SK-N-SH (cell line): ENCODE results near the gene MTG1. TPM values are rescaled to one million over a fixed set of nuclear protein-coding genes. Genes with fewer than 3 reads are reported as not detected.

Experiments
- CTCF ChIA-PET: fragments of 300-600, 350-600 bp; formaldehyde crosslinking; extraction: SDS; loops from one replicate; lab custom pipeline; 2021; lab: Yijun Ruan, JAX
- POLR2A ChIA-PET: fragments of 350-600 bp; sonication (Branson Sonifier 250); formaldehyde crosslinking; extraction: SDS; loops from one replicate; lab custom pipeline; 2020; ENCODE audit warnings: antibody characterized with exemption, inconsistent platforms; lab: Yijun Ruan, JAX
- DNase-seq: peaks from one replicate; pipeline ENCODE4 v3.0.0; 2012
- H2AFZ ChIP-seq: fragments of 200-600 bp; sonication (generic); 2 replicates; pipeline ENCODE4 v1.8.1; 2016; ENCODE audit warnings: antibody characterized with exemption, mild to moderate bottlenecking, low read depth
- H3F3A ChIP-seq: fragments of 200-600 bp; sonication (generic); replicated peaks from 2 replicates; pipeline ENCODE3; 2016; ENCODE audit warnings: antibody characterized with exemption, mild to moderate bottlenecking; ENCODE audit not compliant: insufficient read depth
- H3K27ac ChIP-seq, 2 experiments: fragments of 200-500 bp in 1 of 2; fragments of 200-600 bp in 1 of 2; sonication (Bioruptor generic) in 1 of 2; sonication (generic), shearing (Covaris generic) in 1 of 2; 2 replicates each; pipeline versions ENCODE4 v1.5.1 to v1.6.1; 2014 to 2016; ENCODE audit warnings: low read depth in 2 of 2, inconsistent platforms in 1 of 2, low read length in 1 of 2, mild to moderate bottlenecking in 1 of 2, mixed read lengths in 1 of 2
- H3K27me3 ChIP-seq: fragments of 200-600 bp; sonication (generic), shearing (Covaris generic); 2 replicates; pipeline ENCODE4 v1.6.1; 2016; ENCODE audit warnings: mixed run types; ENCODE audit not compliant: insufficient read depth
- H3K36me3 ChIP-seq, 2 experiments: fragments of 200-500 bp in 1 of 2; fragments of 200-600 bp in 1 of 2; sonication (Bioruptor generic) in 1 of 2; sonication (generic) in 1 of 2; replicated peaks in 1 of 2; 2 replicates each; pipeline versions ENCODE3 to v1.5.1; 2014 to 2016; ENCODE audit warnings: low read length in 1 of 2, mild to moderate bottlenecking in 1 of 2; ENCODE audit not compliant: insufficient read depth in 2 of 2, control insufficient read depth in 1 of 2
- H3K4me1 ChIP-seq, 2 experiments: fragments of 200-500 bp in 1 of 2; fragments of 200-600 bp in 1 of 2; sonication (Bioruptor generic) in 1 of 2; sonication (generic), shearing (Covaris generic) in 1 of 2; 2 replicates each; pipeline versions ENCODE4 v1.5.1 to v1.6.1; 2014 to 2016; ENCODE audit warnings: low read depth in 1 of 2, low read length in 1 of 2, mixed run types in 1 of 2; ENCODE audit not compliant: insufficient read depth in 2 of 2, control insufficient read depth in 1 of 2
- H3K4me2 ChIP-seq: fragments of 200-600 bp; sonication (generic), shearing (Covaris generic); 2 replicates; pipeline ENCODE4 v1.6.1; 2017; ENCODE audit warnings: mixed run types
- H3K4me3 ChIP-seq, 2 experiments: fragments of 200-500 bp in 1 of 2; fragments of 200-600 bp in 1 of 2; sonication (Bioruptor generic) in 1 of 2; sonication (generic), shearing (Covaris generic) in 1 of 2; 2 replicates each; pipeline versions ENCODE4 v1.5.1 to v1.8.1; 2014 to 2016; ENCODE audit warnings: low read depth in 2 of 2, inconsistent platforms in 1 of 2, low read length in 1 of 2, mild to moderate bottlenecking in 1 of 2, mixed read lengths in 1 of 2, moderate library complexity in 1 of 2
- H3K79me2 ChIP-seq: fragments of 200-600 bp; sonication (generic); 2 replicates; pipeline ENCODE4 v1.8.1; 2017; ENCODE audit warnings: mild to moderate bottlenecking; ENCODE audit not compliant: insufficient read depth
- H3K9ac ChIP-seq: fragments of 200-600 bp; sonication (generic); 2 replicates; pipeline ENCODE4 v1.6.1; 2017; ENCODE audit warnings: mixed run types
- H3K9me2 ChIP-seq: fragments of 200-600 bp; sonication (generic); 2 replicates; pipeline ENCODE4 v1.6.1; 2017; ENCODE audit warnings: mixed run types
- H3K9me3 ChIP-seq: fragments of 200-600 bp; sonication (generic); 2 replicates; pipeline ENCODE4 v1.6.1; 2017; ENCODE audit warnings: mixed run types, mild to moderate bottlenecking, moderate library complexity
- H4K20me1 ChIP-seq: fragments of 200-600 bp; sonication (generic); 2 replicates; pipeline ENCODE4 v1.6.1; 2017; ENCODE audit warnings: mild to moderate bottlenecking, mixed run types; ENCODE audit not compliant: insufficient read depth
- ELF1 ChIP-seq: IDR thresholded peaks from 2 replicates; pipeline ENCODE4 v1.4.0; 2012
- EZH2phosphoT487 ChIP-seq: fragments of 200-600 bp; sonication (generic); IDR thresholded peaks from 2 replicates; pipeline ENCODE4 v1.6.1; 2017; ENCODE audit warnings: low read depth, mixed run types, mild to moderate bottlenecking, antibody characterized with exemption, moderate library complexity, borderline replicate concordance
- GABPA ChIP-seq: IDR thresholded peaks from 2 replicates; pipeline ENCODE4 v1.4.0; 2012; ENCODE audit warnings: low read depth, mild to moderate bottlenecking
- JUND ChIP-seq: IDR thresholded peaks from 2 replicates; pipeline ENCODE4 v1.4.0; 2012
- MAX ChIP-seq: IDR thresholded peaks from 2 replicates; pipeline ENCODE4 v1.4.0; 2012; ENCODE audit warnings: low read depth
- MEF2A ChIP-seq: IDR thresholded peaks from 2 replicates; pipeline ENCODE4 v1.4.0; 2012; ENCODE audit warnings: low read depth, borderline replicate concordance
- MXI1 ChIP-seq: IDR thresholded peaks from 2 replicates; pipeline ENCODE4 v1.6.1; 2012; ENCODE audit warnings: mild to moderate bottlenecking, low read depth, low read length, improper control_type of control experiment
- POLR2AphosphoS5 ChIP-seq: IDR thresholded peaks from 2 replicates; pipeline ENCODE4 v1.6.1; 2012; ENCODE audit warnings: low read depth, low read length
- REST ChIP-seq: IDR thresholded peaks from 2 replicates; pipeline ENCODE4 v1.6.1; 2012; ENCODE audit warnings: mild to moderate bottlenecking, low read depth, low read length, moderate library complexity
- RFX5 ChIP-seq: IDR thresholded peaks from 2 replicates; pipeline ENCODE4 v1.6.1; 2012; ENCODE audit warnings: mild to moderate bottlenecking, improper control_type of control experiment, low read length
- SMC3 ChIP-seq: IDR thresholded peaks from 2 replicates; pipeline ENCODE4 v1.6.1; 2012; ENCODE audit warnings: low read depth, low read length, improper control_type of control experiment
- TCF12 ChIP-seq: IDR thresholded peaks from 2 replicates; pipeline ENCODE4 v1.4.0; 2012
- USF1 ChIP-seq: IDR thresholded peaks from 2 replicates; pipeline ENCODE4 v1.4.0; 2012; ENCODE audit warnings: low read depth, borderline replicate concordance
- USF2 ChIP-seq: fragments of 150-350 bp; IDR thresholded peaks from 2 replicates; pipeline ENCODE4 v1.6.1; 2017; ENCODE audit warnings: antibody characterized with exemption, low read length, low read depth, borderline replicate concordance
- WGBS: methylation state at CpG from one replicate; pipeline ENCODE4 v1.1.6; 2017; ENCODE audit warnings: low lambda C conversion rate; 5-methylcytosine and 5-hydroxymethylcytosine counted together
- polyA plus RNA-seq, 3 experiments: library from polyadenylated mRNA; depleted of rRNA; stranded (reverse); fragments of >200 nt; gene quantifications; 2 replicates each; pipeline ENCODE4 v1.2.3, GENCODE V29; 2012
- TF ChIP-seq, protein P1 (sequence below): IDR thresholded peaks from 2 replicates; pipeline ENCODE4 v1.4.0; 2012; ENCODE audit warnings: low read depth, borderline replicate concordance
- TF ChIP-seq, protein P2 (sequence below): fragments of 150-350 bp; IDR thresholded peaks from 2 replicates; pipeline ENCODE4 v1.6.1; 2016; ENCODE audit warnings: mild to moderate bottlenecking, low read depth, low read length

Gene MTG1
- polyA plus RNA-seq, 1 of the 3 experiments (the other 2 are of a cell fraction), result 86.4 TPM

GRCh38 chr10:133451346-133451745 is 57.4 kb downstream of the MTG1 start:
- H3K9me3 ChIP-seq, result 0 out of 2 replicates have a peak, but pooled peaks cover 23% of the 10 kb centered on the region
- WGBS, result 8% methylated on average over 4 of the region's 4 CpGs
- DNase-seq, result no peak
- H3K27ac ChIP-seq, result no peak overlapping the region
- no peaks in the 10 kb centered on the region for H3K79me2 ChIP-seq
- H4K20me1 ChIP-seq, result no peaks in the 10 kb centered on the region
- TF ChIP-seq TCF12 (no peak), JUND (no peak), GABPA (no peak), USF2 (no peak), REST (no peak), MEF2A (no peak), MXI1 (no peak), ELF1 (no peak), SMC3 (no peak), RFX5 (no peak), POLR2AphosphoS5 (no peak), MAX (no peak), EZH2phosphoT487 (no peak), USF1 (no peak)
- TF ChIP-seq, protein P1, sequence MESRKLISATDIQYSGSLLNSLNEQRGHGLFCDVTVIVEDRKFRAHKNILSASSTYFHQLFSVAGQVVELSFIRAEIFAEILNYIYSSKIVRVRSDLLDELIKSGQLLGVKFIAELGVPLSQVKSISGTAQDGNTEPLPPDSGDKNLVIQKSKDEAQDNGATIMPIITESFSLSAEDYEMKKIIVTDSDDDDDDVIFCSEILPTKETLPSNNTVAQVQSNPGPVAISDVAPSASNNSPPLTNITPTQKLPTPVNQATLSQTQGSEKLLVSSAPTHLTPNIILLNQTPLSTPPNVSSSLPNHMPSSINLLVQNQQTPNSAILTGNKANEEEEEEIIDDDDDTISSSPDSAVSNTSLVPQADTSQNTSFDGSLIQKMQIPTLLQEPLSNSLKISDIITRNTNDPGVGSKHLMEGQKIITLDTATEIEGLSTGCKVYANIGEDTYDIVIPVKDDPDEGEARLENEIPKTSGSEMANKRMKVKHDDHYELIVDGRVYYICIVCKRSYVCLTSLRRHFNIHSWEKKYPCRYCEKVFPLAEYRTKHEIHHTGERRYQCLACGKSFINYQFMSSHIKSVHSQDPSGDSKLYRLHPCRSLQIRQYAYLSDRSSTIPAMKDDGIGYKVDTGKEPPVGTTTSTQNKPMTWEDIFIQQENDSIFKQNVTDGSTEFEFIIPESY, result no peak
- TF ChIP-seq, protein P2, sequence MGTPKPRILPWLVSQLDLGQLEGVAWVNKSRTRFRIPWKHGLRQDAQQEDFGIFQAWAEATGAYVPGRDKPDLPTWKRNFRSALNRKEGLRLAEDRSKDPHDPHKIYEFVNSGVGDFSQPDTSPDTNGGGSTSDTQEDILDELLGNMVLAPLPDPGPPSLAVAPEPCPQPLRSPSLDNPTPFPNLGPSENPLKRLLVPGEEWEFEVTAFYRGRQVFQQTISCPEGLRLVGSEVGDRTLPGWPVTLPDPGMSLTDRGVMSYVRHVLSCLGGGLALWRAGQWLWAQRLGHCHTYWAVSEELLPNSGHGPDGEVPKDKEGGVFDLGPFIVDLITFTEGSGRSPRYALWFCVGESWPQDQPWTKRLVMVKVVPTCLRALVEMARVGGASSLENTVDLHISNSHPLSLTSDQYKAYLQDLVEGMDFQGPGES, result no peak
- ChIA-PET CTCF (no interaction called here), POLR2A (no interaction called here)
- no peaks in the 10 kb centered on the region for H3K4me1 ChIP-seq
- no peaks in the 10 kb centered on the region for H3F3A ChIP-seq
- H3K4me3 ChIP-seq, result no peak overlapping the region
- no peaks in the 10 kb centered on the region for H3K27me3 ChIP-seq
- H2AFZ ChIP-seq, result no peak overlapping the region
- peaks cover 0 to 3% of the 10 kb centered on the region in 2 experiments for H3K36me3 ChIP-seq
- H3K9ac ChIP-seq, result no peak overlapping the region
- H3K4me2 ChIP-seq, result no peak overlapping the region
- no peaks in the 10 kb centered on the region for H3K9me2 ChIP-seq
